K562 (cell line): Measurements from ENCODE around the gene SHISA9. TPM values are rescaled to one million over a fixed set of nuclear protein-coding genes. Genes with fewer than 3 reads are reported as not detected.

Source experiments
- ATAC-seq: fragments of 200-7000 bp; cut with Tn5 transposase; 3 replicates; pipeline ENCODE4 v1.9.1; 2020; ENCODE audit warnings: moderate library complexity
- BruUV-seq: library from RNA; stranded (reverse); fragments of 400-500 nt; replicated peaks from 2 replicates; lab custom pipeline; 2021; lab: Mats Ljungman, UMichigan
- CTCF ChIA-PET: fragments of 300-600 bp; formaldehyde crosslinking; extraction: SDS; loops from one replicate; lab custom pipeline; 2021; ENCODE audit warnings: low intra/inter-chr PET ratio; lab: Yijun Ruan, JAX
- POLR2A ChIA-PET: fragments of 300-600, 350-650 bp; sonication (Branson Sonifier 250); formaldehyde crosslinking; extraction: SDS; loops from one replicate; lab custom pipeline; 2021; ENCODE audit warnings: antibody characterized with exemption, inconsistent platforms; lab: Yijun Ruan, JAX
- DNase-seq, 4 experiments: peaks; one replicate each; pipeline versions ENCODE4 v3.0.0 to v3.0.0-alpha.2; 2011 to 2018; ENCODE audit warnings: low spot score in 3 of 4, mixed read lengths in 3 of 4; ENCODE audit errors: extremely low read depth in 1 of 4
- FAIRE-seq: peaks from 2 replicates; lab custom pipeline; 2011; peaks lifted over from hg19 to GRCh38; lab: Jason Lieb, UNC
- H2AFZ ChIP-seq: 2 replicates; pipeline ENCODE4 v1.6.0; 2011; ENCODE audit warnings: low read depth, low read length, control low read depth, inconsistent platforms
- H3K27ac ChIP-seq: fragments of 200-600 bp; 3 replicates; pipeline ENCODE4 v1.8.0; 2011; ENCODE audit warnings: low read depth, mild to moderate bottlenecking, control low read depth, inconsistent platforms, low read length, moderate library complexity, mixed read lengths; ENCODE audit errors: extremely low read depth
- H3K27me3 ChIP-seq, 2 experiments: fragments of 300-600 bp in 1 of 2; 2 replicates in 1 of 2; 3 replicates in 1 of 2; pipeline versions ENCODE4 v1.6.0 to v1.8.0; 2011; ENCODE audit warnings: inconsistent platforms in 2 of 2, low read length in 2 of 2, mild to moderate bottlenecking in 1 of 2, mixed read lengths in 1 of 2, moderate library complexity in 1 of 2; ENCODE audit not compliant: control insufficient read depth in 2 of 2, insufficient read depth in 2 of 2
- H3K36me3 ChIP-seq: fragments of 300-600 bp; 3 replicates; pipeline ENCODE4 v1.8.0; 2011; ENCODE audit warnings: mild to moderate bottlenecking, low read length, inconsistent platforms; ENCODE audit not compliant: control insufficient read depth, insufficient read depth
- H3K4me1 ChIP-seq, 2 experiments: fragments of 200-600 bp in 1 of 2; replicated peaks in 1 of 2; 2 replicates in 1 of 2; 3 replicates in 1 of 2; pipeline versions ENCODE4 v1.5.1 to v1.8.0; 2011; ENCODE audit warnings: inconsistent platforms in 2 of 2, low read length in 2 of 2, mild to moderate bottlenecking in 1 of 2, mixed read lengths in 1 of 2, moderate library complexity in 1 of 2; ENCODE audit not compliant: control insufficient read depth in 2 of 2, insufficient read depth in 2 of 2
- H3K4me2 ChIP-seq: 2 replicates; pipeline ENCODE4 v1.6.1; 2011; ENCODE audit warnings: low read length, control low read depth, inconsistent platforms, mixed read lengths; ENCODE audit not compliant: insufficient read depth
- H3K4me3 ChIP-seq: fragments of 200-600 bp; sonication (generic), shearing (Covaris generic); 2 replicates; pipeline ENCODE4 v1.5.1; 2016; ENCODE audit warnings: control low read depth, inconsistent platforms
- H3K79me2 ChIP-seq: fragments of 200-600 bp; 3 replicates; pipeline ENCODE4 v1.8.0; 2011; ENCODE audit warnings: low read length, inconsistent platforms; ENCODE audit not compliant: control insufficient read depth, insufficient read depth
- H3K9ac ChIP-seq, 2 experiments: 2 replicates each; pipeline versions ENCODE4 v1.6.0 to v1.6.1; 2011; ENCODE audit warnings: low read depth in 2 of 2, low read length in 2 of 2, control low read depth in 1 of 2, inconsistent platforms in 1 of 2, mild to moderate bottlenecking in 1 of 2, mixed read lengths in 1 of 2; ENCODE audit not compliant: insufficient read depth in 1 of 2
- H3K9me1 ChIP-seq: one replicate; pipeline ENCODE4 v1.6.0; 2011; ENCODE audit warnings: inconsistent platforms, mild to moderate bottlenecking, low read length, moderate library complexity; ENCODE audit not compliant: control insufficient read depth, insufficient read depth
- H3K9me3 ChIP-seq: replicated peaks from 2 replicates; pipeline ENCODE4 v1.5.1; 2011; ENCODE audit warnings: low read depth, low read length, inconsistent platforms; ENCODE audit not compliant: control insufficient read depth, insufficient read depth
- H4K20me1 ChIP-seq: replicated peaks from 2 replicates; pipeline ENCODE4 v1.6.1; 2011; ENCODE audit warnings: low read length, inconsistent platforms, mixed read lengths; ENCODE audit not compliant: control insufficient read depth, insufficient read depth
- ASH1L ChIP-seq: fragments of 450-650 bp; IDR thresholded peaks from 2 replicates; pipeline ENCODE4 v1.6.1; 2018; ENCODE audit warnings: borderline replicate concordance, mild to moderate bottlenecking, low read depth; ENCODE audit not compliant: partially characterized antibody
- MYNN ChIP-seq, 2 experiments: sonication (generic); formaldehyde crosslinking in 1 of 2; IDR thresholded peaks; 2 replicates each; pipeline versions ENCODE4 v1.5.0 to v1.6.1; 2016 to 2020; ENCODE audit warnings: antibody characterized with exemption in 1 of 2, missing genetic modification reagents in 1 of 2
- ZNF75A ChIP-seq: fragments of 450-650 bp; formaldehyde crosslinking; IDR thresholded peaks from 2 replicates; pipeline ENCODE4 v1.4.0; 2020; ENCODE audit warnings: mild to moderate bottlenecking
- in situ Hi-C: fragments of 300-500 bp; cut with MboI; formaldehyde crosslinking; loops from 4 replicates; pipeline ENCODE4 v1.15.0; 2018; ENCODE audit warnings: inconsistent platforms, mixed read lengths
- intact Hi-C: fragments of 100-400 bp; cut with micrococcal nuclease; formaldehyde crosslinking; loops from 2 replicates; pipeline ENCODE4 v1.14.2; 2022
- polyA plus RNA-seq, 8 experiments: library from polyadenylated mRNA; depleted of rRNA in 4 of 8; stranded (reverse) in 5 of 8; unstranded in 3 of 8; fragments of >200 nt; fragmentation: Nextera tagmentation in 2 of 8; fragmentation: Illumina TruSeq in 1 of 8; extraction: Ambion mirVana in 2 of 8; extraction: Trizol in 1 of 8; gene quantifications; 2 replicates each; pipeline versions ENCODE4 v1.2.1 to v1.2.3, GENCODE V29; 2011 to 2014; ENCODE audit warnings: inconsistent platforms in 1 of 8, missing spikeins in 1 of 8
- total RNA-seq, 7 experiments: library from RNA; depleted of rRNA in 6 of 7; stranded (reverse); fragments of >200 nt in 6 of 7; fragmentation: Illumina TruSeq in 2 of 7; extraction: Trizol in 2 of 7; gene quantifications; 2 replicates each; pipeline versions ENCODE4 v1.2.1 to v1.2.3, GENCODE V29; 2011 to 2021; ENCODE audit warnings: low replicate concordance in 1 of 7
- TF ChIP-seq, protein P1 (sequence below): IDR thresholded peaks from 2 replicates; pipeline ENCODE4 v1.6.1; 2011; ENCODE audit warnings: borderline replicate concordance, low read depth, mild to moderate bottlenecking, moderate library complexity, low read length; ENCODE audit not compliant: insufficient read depth, poor library complexity, severe bottlenecking
- TF ChIP-seq, protein P2 (sequence below): fragments of 450-650 bp; IDR thresholded peaks from 2 replicates; pipeline ENCODE4 v1.6.1; 2017; ENCODE audit warnings: antibody characterized with exemption, mild to moderate bottlenecking

SHISA9 gene
- total and polyA plus RNA-seq, 9 of the 15 experiments (the other 6 are each of a cell fraction or from before 2014, with no cell fraction given): under 0.01 to 0.16 (median 0.01) TPM; not detected in 6

DNA sequence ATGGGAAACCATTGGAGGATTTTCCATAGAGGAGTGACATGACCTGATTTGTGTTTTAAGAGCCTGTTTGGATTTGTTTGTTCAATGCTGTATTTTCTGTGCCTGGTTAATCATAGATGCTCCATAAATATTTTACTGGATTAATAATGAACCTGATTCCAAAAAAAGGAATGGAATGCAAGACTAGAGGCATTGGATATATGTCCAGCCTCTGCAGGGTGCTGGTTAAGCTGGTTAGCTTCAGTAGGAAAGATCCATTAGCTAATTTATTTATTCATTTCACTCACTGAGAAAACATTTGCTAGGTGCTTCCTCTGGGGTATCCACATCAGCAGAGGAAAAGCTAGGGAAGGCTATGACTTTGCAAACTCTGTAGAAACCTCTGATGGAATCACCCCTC is 57.7 kb downstream of the SHISA9 start:
- Histone ChIP-seq H3K79me2 (no peaks in the 10 kb centered on the region), H2AFZ (no peak overlapping the region), H3K4me2 (no peak overlapping the region), H4K20me1 (no peaks in the 10 kb centered on the region), H3K27me3 (no peaks in the 10 kb centered on the region; a peak in 1 of 5 replicates), H3K36me3 (no peaks in the 10 kb centered on the region), H3K27ac (no peak overlapping the region), H3K9ac (no peak overlapping the region), H3K4me1 (no peaks in the 10 kb centered on the region), H3K9me3 (no peaks in the 10 kb centered on the region), H3K4me3 (no peak overlapping the region), H3K9me1 (no peaks in the 10 kb centered on the region)
- intact Hi-C loops: no loop called here
- BruUV-seq: no TSS peak
- in situ Hi-C loops: no loop called here
- CTCF ChIA-PET: no interaction called here
- ATAC-seq: no peak
- FAIRE-seq: no peak
- no peak for DNase-seq
- POLR2A ChIA-PET: interaction anchor here (0.9 kb wide), 1 partner anchor 29 kb away, joined by 3 read pairs; no protein-coding TSS in a partner anchor
- TF ChIP-seq ZNF75A (CRISPR knock-in tag): no peak
- TF ChIP-seq MYNN (IDR thresholded peaks at IDR 0.05): no peak
- TF ChIP-seq MYNN (CRISPR knock-in tag; IDR thresholded peaks at IDR 0.05): no peak
- TF ChIP-seq ASH1L: no peak
- TF ChIP-seq, protein P1, sequence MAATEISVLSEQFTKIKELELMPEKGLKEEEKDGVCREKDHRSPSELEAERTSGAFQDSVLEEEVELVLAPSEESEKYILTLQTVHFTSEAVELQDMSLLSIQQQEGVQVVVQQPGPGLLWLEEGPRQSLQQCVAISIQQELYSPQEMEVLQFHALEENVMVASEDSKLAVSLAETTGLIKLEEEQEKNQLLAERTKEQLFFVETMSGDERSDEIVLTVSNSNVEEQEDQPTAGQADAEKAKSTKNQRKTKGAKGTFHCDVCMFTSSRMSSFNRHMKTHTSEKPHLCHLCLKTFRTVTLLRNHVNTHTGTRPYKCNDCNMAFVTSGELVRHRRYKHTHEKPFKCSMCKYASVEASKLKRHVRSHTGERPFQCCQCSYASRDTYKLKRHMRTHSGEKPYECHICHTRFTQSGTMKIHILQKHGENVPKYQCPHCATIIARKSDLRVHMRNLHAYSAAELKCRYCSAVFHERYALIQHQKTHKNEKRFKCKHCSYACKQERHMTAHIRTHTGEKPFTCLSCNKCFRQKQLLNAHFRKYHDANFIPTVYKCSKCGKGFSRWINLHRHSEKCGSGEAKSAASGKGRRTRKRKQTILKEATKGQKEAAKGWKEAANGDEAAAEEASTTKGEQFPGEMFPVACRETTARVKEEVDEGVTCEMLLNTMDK: no peak
- TF ChIP-seq, protein P2, sequence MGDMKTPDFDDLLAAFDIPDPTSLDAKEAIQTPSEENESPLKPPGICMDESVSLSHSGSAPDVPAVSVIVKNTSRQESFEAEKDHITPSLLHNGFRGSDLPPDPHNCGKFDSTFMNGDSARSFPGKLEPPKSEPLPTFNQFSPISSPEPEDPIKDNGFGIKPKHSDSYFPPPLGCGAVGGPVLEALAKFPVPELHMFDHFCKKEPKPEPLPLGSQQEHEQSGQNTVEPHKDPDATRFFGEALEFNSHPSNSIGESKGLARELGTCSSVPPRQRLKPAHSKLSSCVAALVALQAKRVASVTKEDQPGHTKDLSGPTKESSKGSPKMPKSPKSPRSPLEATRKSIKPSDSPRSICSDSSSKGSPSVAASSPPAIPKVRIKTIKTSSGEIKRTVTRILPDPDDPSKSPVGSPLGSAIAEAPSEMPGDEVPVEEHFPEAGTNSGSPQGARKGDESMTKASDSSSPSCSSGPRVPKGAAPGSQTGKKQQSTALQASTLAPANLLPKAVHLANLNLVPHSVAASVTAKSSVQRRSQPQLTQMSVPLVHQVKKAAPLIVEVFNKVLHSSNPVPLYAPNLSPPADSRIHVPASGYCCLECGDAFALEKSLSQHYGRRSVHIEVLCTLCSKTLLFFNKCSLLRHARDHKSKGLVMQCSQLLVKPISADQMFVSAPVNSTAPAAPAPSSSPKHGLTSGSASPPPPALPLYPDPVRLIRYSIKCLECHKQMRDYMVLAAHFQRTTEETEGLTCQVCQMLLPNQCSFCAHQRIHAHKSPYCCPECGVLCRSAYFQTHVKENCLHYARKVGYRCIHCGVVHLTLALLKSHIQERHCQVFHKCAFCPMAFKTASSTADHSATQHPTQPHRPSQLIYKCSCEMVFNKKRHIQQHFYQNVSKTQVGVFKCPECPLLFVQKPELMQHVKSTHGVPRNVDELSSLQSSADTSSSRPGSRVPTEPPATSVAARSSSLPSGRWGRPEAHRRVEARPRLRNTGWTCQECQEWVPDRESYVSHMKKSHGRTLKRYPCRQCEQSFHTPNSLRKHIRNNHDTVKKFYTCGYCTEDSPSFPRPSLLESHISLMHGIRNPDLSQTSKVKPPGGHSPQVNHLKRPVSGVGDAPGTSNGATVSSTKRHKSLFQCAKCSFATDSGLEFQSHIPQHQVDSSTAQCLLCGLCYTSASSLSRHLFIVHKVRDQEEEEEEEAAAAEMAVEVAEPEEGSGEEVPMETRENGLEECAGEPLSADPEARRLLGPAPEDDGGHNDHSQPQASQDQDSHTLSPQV: no peak
